Right ventricle myocardium inferior (tissue), 1 donor: Measurements from ENCODE around the gene HIP1R. TPM values are rescaled to one million over a fixed set of nuclear protein-coding genes. Genes with fewer than 3 reads are reported as not detected.

Experiments used
- ATAC-seq: fragments of 200-7000 bp; cut with Tn5 transposase; one replicate; pipeline ENCODE4 v1.9.1; 2020; ENCODE audit warnings: mild to moderate bottlenecking, moderate library complexity
- DNase-seq: peaks from one replicate; pipeline ENCODE4 v3.0.0; 2021; ENCODE audit errors: missing footprints
- intact Hi-C: fragments of 100-400 bp; cut with DNase I; formaldehyde crosslinking; loops from one replicate; pipeline ENCODE4 v1.11.0; 2022
- total RNA-seq: library from RNA; stranded (reverse); fragmentation: NEBNext Ultra II Directional; extraction: Animal tissue kit (Norgen Biotek cat#: 25700); gene quantifications from one replicate; pipeline ENCODE4 v1.2.1, GENCODE V29; 2021
- donor health status: DM: no; HTN: yes; CAD: no; lungs with severe emphysema.

HIP1R gene
- total RNA-seq, 1 donor from 2014 or later: 17.6 TPM

DNA sequence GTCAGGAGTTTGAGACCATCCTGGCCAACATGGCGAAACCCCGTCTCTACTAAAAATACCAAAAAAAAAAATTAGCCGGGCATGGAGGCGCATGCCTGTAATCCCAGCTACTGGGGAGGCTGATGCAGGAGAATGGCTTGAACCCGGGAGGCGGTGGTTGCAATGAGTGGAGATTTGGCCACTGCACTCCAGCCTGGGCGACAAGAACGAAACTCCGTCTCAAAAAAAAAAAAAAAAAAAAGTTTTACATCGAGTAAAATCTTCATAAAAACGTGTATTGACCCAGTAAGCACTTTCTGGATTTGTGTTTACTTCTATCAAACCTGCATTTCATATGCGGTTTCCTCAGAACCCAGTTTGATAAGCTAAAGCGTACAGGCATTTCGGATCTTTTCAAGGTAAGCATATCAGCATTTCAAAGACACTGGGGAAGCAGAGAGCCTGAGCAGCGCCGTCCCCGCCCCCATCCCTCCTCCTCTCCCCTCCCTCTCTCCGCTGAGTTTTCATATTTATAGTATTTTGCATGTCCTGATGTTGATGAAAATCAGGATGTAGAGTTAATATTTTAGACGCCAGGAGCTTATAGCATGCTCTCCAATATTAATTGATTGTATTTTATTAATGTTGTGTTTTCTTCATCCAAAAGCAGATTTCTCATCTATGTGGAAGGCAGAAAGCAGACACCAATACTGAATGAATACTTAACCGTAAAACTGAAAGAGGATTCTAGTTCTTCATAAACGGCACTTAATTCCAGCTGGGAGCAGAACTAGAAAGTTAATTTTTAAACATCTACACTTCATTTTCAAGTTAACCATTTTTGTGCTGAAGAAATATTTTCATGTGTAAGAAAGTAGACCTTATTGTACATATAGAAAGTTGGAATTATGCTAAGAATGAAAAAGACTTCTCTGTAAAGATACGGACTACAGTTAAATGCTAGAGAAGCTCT lies 9.2 kb upstream of the HIP1R start:
- intact Hi-C loops: no loop called here
- DNase-seq (no peak), ATAC-seq (no peak)

DNA sequence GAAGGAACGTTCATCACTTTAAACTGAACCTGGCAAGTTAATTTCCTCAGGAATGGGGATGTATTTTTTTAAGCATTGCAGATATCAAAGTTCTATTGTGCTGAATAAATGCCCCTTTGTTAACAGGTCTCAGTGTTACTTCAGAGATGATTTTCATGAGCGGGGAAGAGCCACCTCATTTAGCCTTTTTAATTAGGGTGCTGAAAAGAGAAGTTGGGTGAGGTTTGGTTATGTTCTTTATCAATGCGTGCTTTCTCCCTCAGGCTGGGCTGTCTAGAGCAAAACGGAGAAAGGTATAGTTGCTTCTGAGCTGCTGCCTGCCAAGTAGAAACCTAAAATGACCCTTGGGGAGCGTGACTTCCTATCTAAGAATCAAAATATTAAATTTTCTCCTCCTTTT lies 8.0 kb upstream of the HIP1R start:
- DNase-seq: no peak
- intact Hi-C loops: no loop called here
- no peak for ATAC-seq

DNA sequence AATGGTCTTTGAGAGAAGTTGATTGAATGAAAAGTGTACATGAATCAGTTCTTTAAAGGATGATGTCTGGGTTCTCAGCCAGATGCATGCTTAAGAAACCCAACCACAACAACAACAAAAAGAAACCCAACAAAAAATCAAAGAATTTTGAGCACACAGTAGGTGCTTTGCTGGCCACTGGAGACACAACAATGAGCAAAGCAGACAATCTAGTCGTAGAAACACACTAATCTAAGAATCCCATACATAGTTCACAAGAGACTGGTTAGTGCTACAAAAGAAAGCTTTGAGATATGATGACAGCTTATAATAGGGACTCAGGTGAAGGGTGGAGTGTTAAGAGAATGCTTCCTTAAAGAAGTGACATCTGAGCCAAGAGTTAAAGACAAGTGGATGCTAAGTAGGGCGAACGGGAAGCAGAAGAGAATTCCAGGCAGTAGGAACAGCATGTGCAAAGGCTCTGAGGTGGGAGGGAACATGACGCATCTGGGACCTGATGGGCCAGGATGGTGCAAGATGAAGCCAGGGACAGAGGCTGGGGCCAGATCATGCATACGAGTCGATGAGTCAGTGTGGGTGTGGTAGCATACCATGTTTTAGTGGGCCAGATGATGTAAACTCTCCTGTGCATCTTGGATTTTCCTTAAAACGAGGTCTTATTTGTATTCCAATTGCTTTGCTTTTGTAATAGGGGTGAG lies 4.6 kb upstream of the HIP1R start:
- no peak for DNase-seq
- intact Hi-C loops: loop anchor here (5.0 kb wide), 1 partner anchor 38 kb away; no protein-coding TSS in a partner anchor
- no peak for ATAC-seq

DNA sequence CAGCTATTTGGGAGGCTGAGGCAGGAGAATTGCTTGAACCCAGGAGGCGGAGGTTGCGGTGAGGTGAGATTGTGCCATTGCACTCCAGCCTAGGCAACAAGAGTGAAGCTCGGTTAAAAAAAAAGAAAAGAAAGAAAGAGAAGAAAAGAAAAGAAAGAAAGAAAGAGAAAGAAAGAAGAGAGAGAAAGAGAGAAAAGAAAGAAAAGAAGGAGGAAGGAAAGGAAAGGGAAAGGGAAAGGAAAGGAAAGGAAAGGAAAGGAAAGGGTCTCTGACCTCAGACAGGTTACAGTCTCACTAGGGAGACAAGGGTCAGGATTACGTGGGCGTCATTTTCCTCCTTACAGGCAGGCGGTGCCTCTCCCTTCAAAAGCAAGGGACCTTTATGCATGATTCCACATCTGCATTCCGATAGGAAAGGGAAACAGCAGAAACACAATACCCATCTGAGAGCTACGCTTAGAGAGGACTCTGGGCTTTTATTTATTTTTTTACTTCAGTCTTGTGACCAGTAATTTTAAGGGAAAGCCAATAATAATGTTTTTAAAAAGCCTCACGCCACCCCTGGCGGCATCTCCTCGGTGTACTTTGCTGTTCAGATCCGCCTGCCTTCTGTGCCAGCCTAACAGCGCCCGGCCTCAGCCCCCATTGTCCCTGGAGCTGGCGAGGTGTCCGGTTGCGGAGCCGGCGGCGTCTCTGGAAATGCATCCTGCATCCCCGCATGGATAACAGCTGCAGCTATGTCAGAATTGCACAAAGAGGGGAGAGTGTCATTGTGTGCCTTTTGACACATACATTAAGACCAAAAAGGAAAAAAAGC lies 945 bp upstream of the HIP1R start:
- DNase-seq (no peak), ATAC-seq (peak; percentile 40)
- intact Hi-C loops: loop anchor here (5.0 kb wide), 1 partner anchor 42 kb away; no protein-coding TSS in a partner anchor

DNA sequence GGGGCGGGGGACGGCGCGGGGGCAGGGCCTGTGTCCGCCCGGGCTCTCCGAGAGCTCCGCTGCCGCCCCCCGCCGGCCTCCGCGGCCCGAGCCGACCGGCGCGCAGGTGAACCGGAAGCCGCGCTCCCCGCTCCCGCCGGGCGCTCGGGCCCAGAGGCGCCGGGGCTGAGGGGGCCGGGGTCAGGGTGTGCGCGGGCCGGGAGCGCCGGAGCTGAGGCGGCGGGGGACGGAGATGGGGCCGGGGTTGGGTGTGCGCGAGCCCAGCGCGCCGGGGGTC lies 431 bp downstream of the HIP1R start:
- intact Hi-C loops: no loop called here
- DNase-seq (no peak), ATAC-seq (peak; percentile 21)

DNA sequence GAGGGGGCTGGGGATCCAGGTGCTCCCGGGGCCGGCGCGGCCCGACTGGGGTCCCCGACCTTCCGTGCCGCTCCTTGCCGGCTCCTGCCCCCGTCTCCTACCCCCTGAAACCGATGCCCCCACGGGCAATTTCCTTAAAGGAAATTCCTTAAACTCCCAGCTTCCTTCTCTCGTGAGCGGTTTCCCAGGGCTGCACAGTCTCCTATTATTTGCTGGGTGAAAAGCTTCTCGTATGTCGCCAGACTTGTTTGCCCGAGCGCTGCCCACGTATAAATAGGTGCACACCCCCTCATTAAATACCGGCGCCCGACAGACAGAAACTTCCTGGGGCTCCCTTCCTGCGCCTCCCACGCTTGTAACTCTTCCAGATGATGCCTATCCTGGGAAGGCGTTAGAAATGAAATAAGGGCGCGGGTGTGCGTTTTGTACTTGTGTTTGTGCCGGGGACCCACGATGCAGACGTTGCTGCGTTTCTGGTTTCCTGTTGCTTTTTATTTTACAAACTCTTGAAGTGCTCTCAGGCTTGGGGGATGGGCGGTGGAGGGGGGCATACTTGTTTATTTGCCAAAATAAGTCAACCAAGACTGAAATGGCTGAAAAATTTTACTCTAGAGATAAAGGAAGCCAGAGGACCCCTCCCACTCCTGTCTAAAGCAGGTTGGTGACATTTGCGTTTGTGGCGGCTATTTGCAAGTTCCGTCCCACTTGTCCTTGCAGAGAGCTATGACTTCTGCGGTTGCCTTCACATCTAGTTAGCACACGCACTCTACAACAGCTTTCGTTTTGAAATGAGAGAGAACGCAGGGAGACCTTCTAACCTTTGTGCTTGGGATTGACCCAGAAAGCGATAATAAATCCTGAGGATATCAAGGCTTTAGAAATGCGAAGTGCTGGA lies 1.0 kb downstream of the HIP1R start:
- DNase-seq (no peak), ATAC-seq (peak; percentile 12)
- intact Hi-C loops: no loop called here

DNA sequence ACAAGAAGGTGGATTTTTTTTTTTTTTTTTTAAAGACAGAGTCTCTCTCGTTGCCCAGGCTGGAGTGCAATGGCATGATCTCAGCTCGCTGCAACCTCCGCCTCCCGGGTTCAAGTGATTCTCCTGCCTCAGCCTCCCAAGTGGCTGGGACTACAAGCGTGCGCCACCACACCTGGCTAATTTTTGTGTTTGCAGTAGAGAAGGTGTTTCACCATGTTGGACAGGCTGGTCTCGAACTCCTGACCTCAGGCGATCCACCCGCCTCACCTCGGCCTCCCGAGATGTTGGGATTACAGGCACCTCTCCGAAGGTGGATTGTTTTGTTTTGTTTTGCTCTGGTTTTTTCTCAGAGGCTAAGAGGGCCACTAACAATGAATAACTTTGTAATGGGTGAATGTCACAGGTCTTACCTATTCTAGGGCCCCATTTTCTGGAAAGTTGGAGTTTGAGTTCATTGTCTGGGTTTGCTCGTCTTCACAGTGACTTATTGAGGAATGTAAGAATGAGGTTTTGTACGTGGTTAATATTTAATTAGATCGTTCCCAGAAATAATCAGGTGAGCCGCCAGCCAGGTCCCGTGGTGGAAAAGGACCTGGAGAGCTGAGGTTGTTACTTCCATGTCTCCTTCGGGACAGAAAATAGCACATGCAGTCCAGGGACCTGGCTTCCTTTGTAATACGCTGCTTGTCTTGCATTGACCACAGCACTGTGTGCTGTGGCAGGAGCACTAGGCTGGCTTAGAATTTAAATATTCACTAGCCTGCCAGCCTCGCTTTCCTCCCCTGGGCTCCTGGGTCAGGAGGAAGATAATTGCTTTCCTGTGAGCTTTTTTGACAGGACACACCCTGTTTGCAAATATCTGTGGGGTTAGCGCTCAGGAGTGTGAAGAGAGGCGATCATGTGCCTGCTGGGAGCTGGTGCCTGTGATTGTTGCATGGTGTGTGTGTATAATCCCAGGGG lies 2.3 kb downstream of the HIP1R start:
- ATAC-seq (no peak), DNase-seq (no peak)
- intact Hi-C loops: no loop called here

DNA sequence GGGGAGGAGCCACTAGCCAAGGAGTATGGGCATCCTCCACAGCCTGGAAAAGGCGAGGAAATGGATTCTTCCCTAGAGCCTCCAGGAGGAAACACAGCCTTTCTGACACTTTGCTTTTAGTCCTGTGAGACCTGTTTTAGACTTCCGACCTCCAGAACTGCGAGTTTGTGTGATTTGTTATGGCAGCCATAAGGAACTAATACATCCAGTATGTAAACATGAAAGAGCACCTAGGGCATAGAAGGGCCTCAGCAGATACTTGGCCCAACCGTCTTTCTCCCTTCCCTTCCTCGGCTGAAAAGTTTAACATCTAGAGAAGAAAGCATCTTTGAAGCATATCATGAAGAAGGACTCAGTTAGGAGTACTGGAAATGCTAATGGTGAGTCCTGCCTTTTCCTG lies 3.6 kb downstream of the HIP1R start:
- DNase-seq (no peak), ATAC-seq (no peak)
- intact Hi-C loops: no loop called here

DNA sequence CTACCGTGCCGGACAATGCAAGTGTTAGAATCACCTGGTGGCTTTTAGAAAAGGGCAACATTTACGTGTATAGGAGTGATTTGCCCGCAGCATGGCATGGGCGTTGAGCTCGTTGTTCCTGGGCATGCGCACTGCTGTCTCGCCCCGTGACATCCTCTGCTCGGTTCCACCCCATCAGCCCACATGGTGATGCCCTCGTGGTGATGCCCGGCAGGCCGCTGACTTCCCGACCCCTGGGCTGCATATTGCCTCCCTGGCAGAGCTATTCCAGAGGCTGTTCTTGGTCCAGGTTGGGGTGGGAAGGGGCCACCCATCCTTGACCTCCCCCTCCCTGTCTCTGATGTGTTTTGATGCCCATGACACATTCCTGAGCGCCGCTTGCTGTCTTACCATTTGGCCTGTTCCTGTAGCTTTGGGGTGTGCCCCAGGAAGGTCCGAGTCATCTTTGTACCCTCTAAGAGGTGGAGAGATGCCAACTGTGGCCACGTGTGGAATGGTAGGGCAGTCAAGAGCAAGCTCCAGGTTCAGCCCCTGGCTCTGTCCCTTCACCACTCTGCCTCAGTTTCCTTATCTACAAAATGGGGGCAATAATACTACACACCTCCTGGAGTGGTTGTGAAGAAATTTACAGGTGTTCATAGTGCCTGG lies 4.8 kb downstream of the HIP1R start:
- no peak for DNase-seq
- intact Hi-C loops: no loop called here
- ATAC-seq: no peak

DNA sequence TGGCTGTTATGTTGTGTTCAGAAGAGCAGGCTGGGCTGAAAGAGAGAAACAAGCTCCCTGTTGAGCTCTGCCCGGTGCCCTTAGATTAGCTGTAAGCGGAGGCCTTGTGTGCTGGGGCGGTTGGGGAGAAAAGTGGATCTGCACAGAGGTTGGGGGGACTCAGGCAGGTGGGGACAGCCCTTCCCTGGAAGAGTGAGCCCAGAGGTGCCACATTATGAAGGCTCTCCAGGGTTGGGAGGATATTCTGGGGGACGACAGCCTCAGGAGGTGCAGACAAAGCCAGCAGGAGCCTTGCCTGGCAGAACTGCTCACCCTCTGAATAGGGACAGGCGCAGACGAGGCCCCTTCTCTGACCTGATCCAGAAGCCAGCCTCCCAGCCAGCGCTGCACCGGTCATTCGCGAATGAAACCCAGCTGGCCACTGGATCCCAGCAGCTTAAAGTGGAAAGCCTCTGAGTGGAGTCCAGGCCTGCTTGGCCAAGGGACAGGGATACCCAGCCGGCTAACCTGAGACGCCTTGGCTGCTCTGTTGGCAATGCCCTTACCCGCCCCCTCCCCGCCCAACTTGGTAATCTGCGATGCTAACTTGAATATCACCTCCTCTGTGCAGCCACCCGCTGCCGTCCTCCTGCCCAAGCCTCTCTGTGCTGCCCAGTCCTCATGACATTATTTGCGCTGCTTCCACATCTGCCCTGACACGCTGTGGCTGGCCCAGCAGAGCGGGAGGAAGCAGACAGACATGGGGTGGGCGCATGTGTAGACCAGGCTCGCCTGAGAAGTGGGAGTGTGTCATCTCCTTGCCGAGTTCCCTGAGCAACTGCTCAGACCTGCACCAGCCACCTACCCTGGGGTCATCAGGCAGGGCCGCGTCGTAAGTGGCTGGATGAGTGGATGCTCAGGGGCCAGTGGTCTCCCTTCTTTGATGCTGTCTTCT lies 5.6 kb downstream of the HIP1R start:
- DNase-seq (no peak), ATAC-seq (no peak)
- intact Hi-C loops: no loop called here

DNA sequence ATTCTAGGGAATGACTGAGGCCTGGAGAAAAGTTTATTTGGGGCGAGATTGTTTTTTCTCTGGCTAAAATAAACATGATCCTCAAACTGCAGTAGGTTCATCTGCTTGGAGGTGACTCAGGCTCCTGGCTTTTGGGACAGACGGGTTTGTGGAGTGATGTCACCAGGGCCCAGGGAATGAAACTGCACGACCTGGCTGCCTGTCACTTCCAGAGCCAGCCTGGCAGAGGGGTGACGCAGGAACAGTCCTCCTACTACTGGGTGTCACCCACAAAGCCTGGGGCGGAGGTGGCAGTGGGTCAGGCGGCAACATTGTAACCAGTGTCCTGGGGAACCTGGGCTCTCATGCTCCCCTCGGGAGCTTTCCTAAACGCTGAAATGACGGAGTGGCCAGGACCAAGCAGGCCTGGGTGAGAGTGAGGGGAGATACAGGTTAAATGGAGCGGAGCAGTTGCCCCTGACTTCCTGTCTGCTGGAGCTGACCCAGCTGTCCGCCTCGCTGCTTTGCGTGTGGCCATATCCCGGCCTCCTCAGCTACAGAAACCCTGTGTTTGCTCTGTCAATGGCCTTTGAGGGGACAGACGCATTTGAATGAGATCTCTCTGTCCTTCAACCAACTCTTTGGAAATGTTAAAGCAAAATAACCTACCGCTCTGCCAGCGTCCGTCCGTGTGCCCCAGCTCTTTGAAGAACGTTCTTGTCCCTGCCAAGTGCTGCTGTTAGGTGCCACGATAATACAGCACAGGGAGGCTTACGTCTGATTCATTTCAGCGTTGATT lies 6.5 kb downstream of the HIP1R start:
- intact Hi-C loops: no loop called here
- no peak for DNase-seq
- peak; percentile 70 for ATAC-seq

DNA sequence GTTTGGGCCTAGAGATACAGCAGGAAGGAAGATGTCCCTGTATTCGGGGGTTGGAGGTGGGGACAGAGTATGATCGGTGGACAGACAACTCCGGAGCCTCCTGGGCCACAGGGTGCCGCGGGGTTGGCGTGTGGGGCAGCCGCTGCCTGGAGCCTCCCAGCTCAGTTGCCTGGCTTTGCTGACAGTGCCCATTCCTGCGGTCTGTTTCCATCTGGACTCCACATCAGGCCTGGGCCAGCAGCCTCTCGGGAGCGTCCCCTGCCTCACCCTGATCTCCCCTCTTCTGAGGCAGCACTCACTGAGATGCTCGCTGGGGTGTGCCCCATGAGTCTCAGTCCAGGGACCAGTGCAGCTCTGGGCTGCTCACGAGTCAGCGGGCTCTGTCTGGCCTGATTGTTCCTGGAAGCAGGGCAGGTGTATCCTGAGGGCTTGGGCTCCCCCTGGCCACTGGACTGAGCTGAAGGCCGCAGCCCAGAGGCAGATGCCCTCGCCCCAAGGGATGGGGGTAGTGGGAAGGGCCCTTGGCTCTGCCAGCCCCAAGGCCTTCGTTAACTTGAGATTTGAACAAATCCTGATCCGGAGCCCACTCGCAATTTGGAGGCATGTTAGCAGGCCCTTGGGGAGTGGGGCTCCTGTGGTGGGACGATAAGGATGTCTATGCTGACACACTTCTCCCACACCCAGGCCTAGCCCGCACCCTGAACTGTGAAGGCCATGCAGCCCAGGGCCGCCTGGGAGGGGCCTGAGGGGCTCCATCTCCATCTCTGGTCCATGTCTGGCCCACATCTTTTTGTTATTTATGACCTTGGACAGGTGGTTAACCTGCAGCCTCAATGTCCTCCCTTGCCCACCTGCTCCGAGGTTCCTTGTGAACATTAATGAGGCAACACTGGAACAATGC lies 7.5 kb downstream of the HIP1R start:
- intact Hi-C loops: no loop called here
- ATAC-seq: peak; percentile 18
- no peak for DNase-seq

DNA sequence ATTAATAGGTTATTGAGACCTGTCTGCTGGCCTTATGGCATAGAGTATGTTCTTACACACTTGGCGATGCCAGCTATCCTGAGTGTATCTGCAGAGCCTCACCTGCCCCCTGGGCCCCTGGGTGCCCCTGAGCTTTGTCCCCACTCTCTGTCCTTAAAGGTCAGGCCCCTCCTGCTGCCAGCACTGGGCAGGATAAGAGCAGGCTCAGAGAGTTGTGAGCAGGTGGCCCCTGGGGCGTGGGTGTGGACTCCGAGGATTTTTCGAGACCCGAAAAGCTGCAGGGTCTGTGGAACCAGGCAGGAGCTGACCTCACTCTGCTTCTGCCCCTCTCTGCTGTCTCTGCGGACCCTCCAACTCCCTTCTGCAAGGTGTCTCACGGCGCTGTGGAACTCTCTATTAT lies 8.2 kb downstream of the HIP1R start:
- intact Hi-C loops: no loop called here
- ATAC-seq: no peak
- DNase-seq: no peak

DNA sequence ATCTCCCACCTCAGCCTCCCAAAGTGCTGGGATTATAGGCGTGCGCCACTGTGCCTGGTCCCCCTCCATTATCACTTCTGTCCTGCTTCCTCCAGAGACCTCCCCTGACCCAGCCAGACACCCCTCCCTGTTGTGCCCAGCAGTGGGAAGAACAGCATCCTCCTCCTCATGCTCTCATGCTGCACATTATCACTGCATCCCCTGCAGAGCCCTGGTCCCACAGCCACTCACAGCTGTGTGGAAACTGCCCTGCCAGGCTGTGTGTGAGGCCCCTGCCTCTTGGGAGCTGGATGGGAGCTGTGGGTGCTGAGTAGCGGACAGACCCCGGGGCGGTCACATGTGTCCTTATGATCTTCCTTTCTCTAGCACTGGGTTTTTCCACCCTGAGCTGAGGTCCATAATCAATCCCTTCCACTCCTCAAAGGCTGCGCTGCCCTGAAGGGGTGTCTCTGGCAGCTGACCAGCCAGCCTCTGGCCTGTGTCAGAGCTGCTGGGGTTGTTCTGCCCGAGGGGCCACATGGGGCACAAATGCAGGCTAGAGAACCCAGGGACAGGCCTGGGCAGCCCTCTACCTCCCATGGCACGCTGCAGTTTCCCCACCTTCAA lies 9.2 kb downstream of the HIP1R start:
- ATAC-seq (no peak), DNase-seq (no peak)
- intact Hi-C loops: no loop called here
